Activated effector memory CD4-positive, alpha-beta T cell treated with anti-CD3 and anti-CD28 coated beads, Interleukin-2, amount 50 U/mL, for 16 hours (primary cell): ENCODE measurements around the gene PI4KA.
A peak's percentile ranks its signal among the peaks of the same experiment; 100 is the strongest.

ENCODE experiments used
- DNase-seq: peaks from one replicate; pipeline ENCODE4 v3.0.0-alpha.2; 2020

The PI4KA gene

GRCh38 chr22:20792221-20792965 lies 66.2 kb downstream of the PI4KA start:
- DNase-seq: no peak

GRCh38 chr22:20788627-20789344 lies 69.8 kb downstream of the PI4KA start:
- DNase-seq: no peak

GRCh38 chr22:20787746-20788626 lies 70.6 kb downstream of the PI4KA start:
- no peak for DNase-seq

- no peak for DNase-seq
These were observed 71.4 kb downstream of the PI4KA start for GRCh38 chr22:20787223-20787622.

- no peak for DNase-seq
These were observed 72.1 kb downstream of the PI4KA start for GRCh38 chr22:20786536-20786979.

GRCh38 chr22:20786048-20786447 lies 72.6 kb downstream of the PI4KA start:
- DNase-seq: no peak

GRCh38 chr22:20785415-20785814 lies 73.2 kb downstream of the PI4KA start:
- DNase-seq: no peak

- peak; percentile 69 for DNase-seq
These were observed 74.5 kb downstream of the PI4KA start for GRCh38 chr22:20783844-20784723.

GRCh38 chr22:20783300-20783673 lies 75.3 kb downstream of the PI4KA start:
- DNase-seq: no peak

- DNase-seq: no peak
These were observed 75.9 kb downstream of the PI4KA start for GRCh38 chr22:20782596-20783299.

GRCh38 chr22:20782083-20782482 lies 76.5 kb downstream of the PI4KA start:
- DNase-seq: no peak

- DNase-seq: peak; percentile 67
These were observed 77.2 kb downstream of the PI4KA start for GRCh38 chr22:20781272-20781990.

GRCh38 chr22:20779818-20780158 lies 78.8 kb downstream of the PI4KA start:
- no peak for DNase-seq

- no peak for DNase-seq
These were observed 79.4 kb downstream of the PI4KA start for GRCh38 chr22:20779014-20779817.

GRCh38 chr22:20777420-20778177 lies 81.0 kb downstream of the PI4KA start:
- DNase-seq: no peak

- DNase-seq: no peak
These were observed 81.8 kb downstream of the PI4KA start for GRCh38 chr22:20776624-20777405.

GRCh38 chr22:20775342-20775895 lies 83.2 kb downstream of the PI4KA start:
- no peak for DNase-seq

GRCh38 chr22:20774882-20775281 lies 83.7 kb downstream of the PI4KA start:
- no peak for DNase-seq
